Neural progenitor cell (in vitro differentiated cells): ENCODE data around the gene TSHZ2.

Experiments
- CTCF ChIP-seq: fragments of 200-600 bp; sonication (generic); IDR thresholded peaks from 2 replicates; pipeline ENCODE4 v1.5.1; 2017; ENCODE audit warnings: antibody characterized with exemption, mild to moderate bottlenecking
- EZH2 ChIP-seq: fragments of 200-600 bp; sonication (generic); IDR thresholded peaks from 2 replicates; pipeline ENCODE4 v1.6.1; 2017; ENCODE audit warnings: antibody characterized with exemption, mild to moderate bottlenecking, moderate library complexity

DNA sequence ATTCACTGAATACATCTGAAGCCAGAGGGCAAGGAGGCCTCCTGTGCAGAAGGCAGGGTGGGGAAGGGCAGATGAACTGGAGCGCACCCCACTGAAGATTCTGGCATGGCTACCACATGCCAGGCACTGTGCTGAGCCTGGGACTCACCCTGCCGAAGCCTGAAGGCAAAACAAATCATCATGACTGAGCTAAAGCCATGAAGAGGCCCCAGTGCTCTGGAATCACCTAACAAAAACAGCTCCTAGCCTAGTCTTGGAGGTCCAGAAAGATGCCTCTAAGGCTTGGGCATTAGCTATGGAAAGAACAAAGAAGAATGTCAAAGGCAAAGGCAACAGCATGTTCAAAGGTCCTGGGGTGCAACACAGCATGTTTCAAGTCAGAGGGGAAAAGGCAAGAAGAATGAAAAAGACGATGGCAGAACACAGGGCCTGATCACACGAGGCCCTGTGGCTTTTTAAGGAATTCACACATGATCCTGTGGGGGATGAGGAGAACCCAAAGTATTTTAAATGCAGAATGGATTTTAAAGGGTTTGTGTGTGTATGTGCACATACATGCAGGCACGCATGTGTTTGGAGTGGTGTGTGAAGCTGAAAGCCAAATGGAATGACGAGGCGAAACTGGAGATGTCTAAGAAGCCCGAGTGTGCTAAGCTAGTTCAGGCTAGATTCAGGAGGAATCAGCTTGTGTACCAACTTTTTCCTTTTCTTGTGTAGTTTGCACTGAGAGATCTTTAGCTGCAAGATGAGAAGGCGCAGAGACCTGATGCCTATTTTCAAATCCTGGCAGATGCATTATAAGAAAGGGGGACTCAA is 360.1 kb downstream of the TSHZ2 start:
- TF ChIP-seq CTCF (no peak), EZH2 (no peak)
